H1 (cell line): ENCODE data around the gene STX10. TPM values are rescaled to one million over a fixed set of nuclear protein-coding genes. Genes with fewer than 3 reads are reported as not detected.
A peak's percentile ranks its signal among the peaks of the same experiment; 100 is the strongest.

Experiments
- BCL11A ChIP-seq, 2 experiments: IDR thresholded peaks; one replicate each; pipeline ENCODE4 v1.6.1; 2011; ENCODE audit warnings: low read depth in 2 of 2, low read length in 2 of 2, mild to moderate bottlenecking in 2 of 2
- CBX5 ChIP-seq: fragments of 300-800, 300-1000 bp; sonication (generic); IDR thresholded peaks from 2 replicates; pipeline ENCODE4 v1.7.1; 2016; ENCODE audit warnings: antibody characterized with exemption, low read length, low read depth
- CHD1 ChIP-seq: IDR thresholded peaks from 2 replicates; pipeline ENCODE4 v1.6.1; 2012; ENCODE audit warnings: low read depth, low read length, improper control_type of control experiment
- CHD2 ChIP-seq: IDR thresholded peaks from 2 replicates; pipeline ENCODE4 v1.6.1; 2012; ENCODE audit warnings: low read length, improper control_type of control experiment
- EGR1 ChIP-seq: IDR thresholded peaks from 2 replicates; pipeline ENCODE4 v1.6.1; 2011; ENCODE audit warnings: low read depth, low read length, borderline replicate concordance
- EZH2 ChIP-seq: fragments of 200-600 bp; sonication (generic); IDR thresholded peaks from 2 replicates; pipeline ENCODE4 v1.7.1; 2012; ENCODE audit warnings: low read depth, mild to moderate bottlenecking, moderate library complexity, low read length, inconsistent platforms; ENCODE audit not compliant: severe bottlenecking
- GABPA ChIP-seq: IDR thresholded peaks from 2 replicates; pipeline ENCODE4 v1.6.1; 2011; ENCODE audit warnings: mild to moderate bottlenecking, low read length, moderate library complexity, borderline replicate concordance; ENCODE audit not compliant: insufficient read depth
- GTF2F1 ChIP-seq: IDR thresholded peaks from 2 replicates; pipeline ENCODE4 v1.6.1; 2012; ENCODE audit warnings: low read depth, low read length, improper control_type of control experiment, borderline replicate concordance
- HDAC6 ChIP-seq: IDR thresholded peaks from one replicate; pipeline ENCODE4 v1.7.1; 2012; ENCODE audit warnings: low read depth, mild to moderate bottlenecking, inconsistent platforms, low read length, moderate library complexity
- JUN ChIP-seq: IDR thresholded peaks from 2 replicates; pipeline ENCODE4 v1.6.1; 2011; ENCODE audit warnings: low read depth, mild to moderate bottlenecking, improper control_type of control experiment, low read length
- KDM5A ChIP-seq: fragments of 200-600 bp; IDR thresholded peaks from 2 replicates; pipeline ENCODE4 v1.7.1; 2012; ENCODE audit warnings: mild to moderate bottlenecking, low read length, inconsistent platforms, mixed read lengths
- NANOG ChIP-seq: IDR thresholded peaks from 2 replicates; pipeline ENCODE4 v1.6.1; 2011; ENCODE audit warnings: low read length, low read depth, mild to moderate bottlenecking, inconsistent platforms; ENCODE audit not compliant: insufficient read depth, poor library complexity, severe bottlenecking
- POLR2AphosphoS5 ChIP-seq: IDR thresholded peaks from 2 replicates; pipeline ENCODE4 v1.6.1; 2011; ENCODE audit warnings: low read depth, low read length
- RAD21 ChIP-seq, 2 experiments: IDR thresholded peaks in 1 of 2; conservative IDR thresholded peaks in 1 of 2; 2 replicates each; pipeline ENCODE4 v1.6.1; 2011; ENCODE audit warnings: low read depth in 2 of 2, low read length in 2 of 2, improper control_type of control experiment in 1 of 2, inconsistent platforms in 1 of 2, mild to moderate bottlenecking in 1 of 2, moderate library complexity in 1 of 2
- SAP30 ChIP-seq: fragments of 300-600 bp; sonication (generic); IDR thresholded peaks from 2 replicates; pipeline ENCODE4 v1.7.1; 2012; ENCODE audit warnings: low read length, moderate library complexity, mild to moderate bottlenecking, inconsistent platforms; ENCODE audit not compliant: insufficient read depth, insufficient replicate concordance
- SIN3A ChIP-seq, 2 experiments: IDR thresholded peaks in 1 of 2; conservative IDR thresholded peaks in 1 of 2; 2 replicates each; pipeline ENCODE4 v1.6.1; 2011 to 2012; ENCODE audit warnings: low read length in 2 of 2, improper control_type of control experiment in 1 of 2, low read depth in 1 of 2, mild to moderate bottlenecking in 1 of 2
- SP1 ChIP-seq: IDR thresholded peaks from 2 replicates; pipeline ENCODE4 v1.6.1; 2011; ENCODE audit warnings: low read depth, low read length
- SUZ12 ChIP-seq: fragments of 200-600 bp; sonication (generic); IDR thresholded peaks from 2 replicates; pipeline ENCODE4 v1.6.1; 2012; ENCODE audit warnings: mild to moderate bottlenecking, inconsistent platforms, low read length, moderate library complexity, mixed read lengths
- TAF7 ChIP-seq: optimal IDR thresholded peaks from 2 replicates; pipeline ENCODE3; 2011; ENCODE audit warnings: low read depth, mild to moderate bottlenecking, inconsistent platforms, low read length, moderate library complexity, borderline replicate concordance
- TEAD4 ChIP-seq: IDR thresholded peaks from 2 replicates; pipeline ENCODE4 v1.6.1; 2012; ENCODE audit warnings: low read depth, low read length, inconsistent platforms, mixed read lengths
- YY1 ChIP-seq: IDR thresholded peaks from 2 replicates; pipeline ENCODE4 v1.6.1; 2011; ENCODE audit warnings: low read depth, mild to moderate bottlenecking, low read length
- polyA plus RNA-seq, 7 experiments: library from polyadenylated mRNA; depleted of rRNA in 3 of 7; stranded (reverse) in 5 of 7; unstranded in 2 of 7; fragments of >200 nt in 5 of 7; fragments of 200-250 nt in 2 of 7; gene quantifications; 1 replicate in 5 of 7; 2 replicates in 1 of 7; 4 replicates in 1 of 7; pipeline versions ENCODE4 v1.2.1 to v1.2.3, GENCODE V29; 2011 to 2013; ENCODE audit warnings: missing spikeins in 2 of 7, mixed read lengths in 2 of 7
- total RNA-seq: library from RNA; stranded (reverse); fragmentation: NEBNext Ultra II Directional; extraction: Animal tissue kit (Norgen Biotek cat#: 25700); gene quantifications from 2 replicates; pipeline ENCODE4 v1.2.1, GENCODE V29; 2021
- TF ChIP-seq, protein P1 (sequence below): IDR thresholded peaks from 2 replicates; pipeline ENCODE4 v1.6.1; 2012; ENCODE audit warnings: inconsistent platforms

Gene STX10
- total and polyA plus RNA-seq, 2 of the 8 experiments (the other 6 are each of a cell fraction or from before 2014, with no cell fraction given) = 53.0 to 80.1 TPM

DNA sequence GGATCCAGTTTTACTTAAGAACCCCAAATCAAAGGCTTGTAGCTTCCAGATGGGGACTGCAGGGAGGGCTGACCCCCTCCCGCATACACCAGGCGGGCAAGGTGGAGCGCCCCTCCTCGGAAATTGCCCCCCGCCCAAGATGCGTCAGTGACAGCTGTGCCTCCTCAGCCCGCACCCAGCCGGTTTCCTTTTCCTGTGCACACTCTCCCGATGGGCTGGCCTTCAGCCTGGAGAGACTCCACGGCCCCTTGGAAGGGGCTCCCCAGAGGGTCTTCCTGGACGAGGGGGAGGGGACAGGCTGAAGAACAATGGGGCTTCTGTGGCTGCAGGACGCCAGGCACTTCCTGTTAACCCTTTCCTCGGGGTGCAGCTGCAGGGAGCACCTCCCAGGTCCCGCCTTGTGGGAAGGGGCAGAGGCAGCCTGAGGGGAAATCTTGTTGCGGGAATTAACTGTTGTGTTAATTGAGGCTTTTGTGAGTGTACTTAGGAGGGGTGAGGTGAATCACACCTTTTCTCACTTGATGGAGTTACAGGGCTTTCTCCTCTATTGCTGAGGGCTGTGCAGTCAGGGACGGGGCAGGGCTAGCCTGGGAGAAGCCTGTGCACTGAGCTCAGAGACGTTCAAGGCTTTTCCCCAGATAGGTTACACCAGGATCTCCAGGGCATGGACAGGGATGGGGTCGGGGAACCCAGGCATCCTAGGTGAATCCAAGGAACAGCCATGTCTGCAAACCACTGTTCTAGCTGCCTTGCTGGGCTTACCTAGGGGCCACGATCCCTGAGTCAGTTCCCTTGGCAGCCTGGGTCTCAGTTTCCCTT lies 14.4 kb upstream of the STX10 start (continued):
- no peak for TF ChIP-seq SUZ12
- TF ChIP-seq RAD21 (IDR thresholded peaks at IDR 0.05 in 1 of 2, conservative IDR thresholded peaks at IDR 0.05 in 1 of 2; ENCODE audit: low read depth in 2 of 2, low read length in 2 of 2) = peak in 1 of 2 experiments; percentile 15; a peak in 1 of 4 replicates
- peak; percentile 84 for TF ChIP-seq SP1
- no peak for TF ChIP-seq HDAC6
- TF ChIP-seq KDM5A = no peak
- no peak for TF ChIP-seq JUN
- peak; percentile 61 for TF ChIP-seq SAP30
- TF ChIP-seq POLR2AphosphoS5 = peak; percentile 75
- peak in 1 of 2 experiments; percentile 29 for TF ChIP-seq BCL11A (IDR thresholded peaks at IDR 0.05; ENCODE audit: low read depth in 2 of 2, low read length in 2 of 2)
- peak; percentile 93 for TF ChIP-seq EGR1
- no peak for TF ChIP-seq CHD1
- TF ChIP-seq CBX5 = no peak
- peak; percentile 74 to 78; a peak in 3 of 4 replicates for TF ChIP-seq SIN3A (conservative IDR thresholded peaks at IDR 0.05 in 1 of 2, IDR thresholded peaks at IDR 0.05 in 1 of 2; ENCODE audit: low read depth in 1 of 2, low read length in 2 of 2)
- TF ChIP-seq GABPA = peak; percentile 68; the same call in 1 of the 2 replicates
- peak; percentile 57 for TF ChIP-seq NANOG
- peak; percentile 54; the same call in 1 of the 2 replicates for TF ChIP-seq YY1
- TF ChIP-seq, protein P1, sequence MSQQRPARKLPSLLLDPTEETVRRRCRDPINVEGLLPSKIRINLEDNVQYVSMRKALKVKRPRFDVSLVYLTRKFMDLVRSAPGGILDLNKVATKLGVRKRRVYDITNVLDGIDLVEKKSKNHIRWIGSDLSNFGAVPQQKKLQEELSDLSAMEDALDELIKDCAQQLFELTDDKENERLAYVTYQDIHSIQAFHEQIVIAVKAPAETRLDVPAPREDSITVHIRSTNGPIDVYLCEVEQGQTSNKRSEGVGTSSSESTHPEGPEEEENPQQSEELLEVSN = peak; percentile 52; the same call in 1 of the 2 replicates
- peak; percentile 12; the same call in 1 of the 2 replicates for TF ChIP-seq CHD2
- TF ChIP-seq TEAD4 = peak; percentile 37; the same call in 1 of the 2 replicates
- peak; percentile 71; the same call in 1 of the 2 replicates for TF ChIP-seq GTF2F1
- TF ChIP-seq TAF7 = peak; percentile 55
- no peak for TF ChIP-seq EZH2
